NCI-H510A (cell line): ENCODE measurements around the gene ARHGEF1.
"Not testable (repeated sequence)": the region's sequence is repeated elsewhere in the genome, so short reads cannot be mapped to it uniquely, and the experiment has no call there.

ENCODE experiments used
- DNase-seq: peaks from one replicate; lab custom pipeline; 2025; lab: John Stamatoyannopoulos, UW

The ARHGEF1 gene

DNA sequence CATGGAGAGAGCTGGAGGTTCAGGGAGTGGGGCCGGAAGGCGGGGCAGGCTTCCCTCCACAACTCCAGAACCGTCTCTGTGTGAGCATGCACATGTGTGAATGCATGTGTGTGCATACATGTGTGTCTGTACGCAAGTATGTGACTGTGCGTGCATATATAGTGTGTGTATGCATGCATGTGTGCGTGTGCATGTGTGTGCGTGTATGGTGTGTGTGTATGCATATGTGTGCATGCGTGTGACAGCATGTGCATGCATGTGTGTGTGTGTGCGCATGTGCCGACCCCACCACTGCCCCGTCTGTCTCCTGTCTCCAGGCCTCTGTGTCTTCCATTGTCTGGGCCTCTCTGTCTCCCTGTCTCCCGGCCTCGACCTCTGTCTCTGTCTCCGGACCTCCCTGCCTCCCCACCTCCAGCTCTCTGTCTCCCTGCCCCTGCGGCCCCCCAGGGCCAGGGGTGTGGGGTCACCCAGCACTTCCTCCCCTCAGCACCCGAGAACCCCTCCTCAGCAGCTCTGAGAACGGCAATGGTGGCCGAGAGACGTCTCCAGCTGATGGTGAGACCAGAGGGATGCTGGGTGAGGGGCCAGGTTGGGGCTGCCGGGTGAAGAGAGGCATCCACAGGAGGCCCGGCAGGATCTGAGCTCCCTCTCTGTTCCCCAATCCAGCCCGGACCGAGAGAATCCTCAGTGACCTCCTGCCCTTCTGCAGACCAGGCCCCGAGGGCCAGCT, 22.5 kb downstream of the ARHGEF1 start:
- no peak for DNase-seq

DNA sequence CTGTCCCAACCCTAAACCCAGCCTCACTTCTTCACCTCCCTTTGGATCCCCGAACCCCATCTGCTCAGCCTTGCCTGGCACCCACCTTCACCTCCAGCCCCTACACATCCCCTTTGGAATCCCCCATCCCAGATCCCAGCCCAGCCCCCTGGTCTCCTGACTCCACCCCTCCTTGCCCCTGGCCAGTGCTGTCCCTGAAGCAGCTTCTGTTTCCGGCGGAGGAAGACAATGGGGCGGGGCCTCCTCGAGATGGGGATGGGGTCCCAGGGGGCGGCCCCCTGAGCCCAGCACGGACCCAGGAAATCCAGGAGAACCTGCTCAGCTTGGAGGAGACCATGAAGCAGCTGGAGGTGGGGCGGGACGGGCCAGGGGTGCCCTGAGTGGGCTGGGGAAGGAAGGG, 23.3 kb downstream of the ARHGEF1 start:
- no peak for DNase-seq

GRCh38 chr19:41906916-41907680, 24.1 kb downstream of the ARHGEF1 start:
- no peak for DNase-seq

- DNase-seq = no peak
Observed at GRCh38 chr19:41907994-41908615, 25.1 kb downstream of the ARHGEF1 start.

GRCh38 chr19:41908724-41909464, 25.9 kb downstream of the ARHGEF1 start:
- no peak for DNase-seq

DNA sequence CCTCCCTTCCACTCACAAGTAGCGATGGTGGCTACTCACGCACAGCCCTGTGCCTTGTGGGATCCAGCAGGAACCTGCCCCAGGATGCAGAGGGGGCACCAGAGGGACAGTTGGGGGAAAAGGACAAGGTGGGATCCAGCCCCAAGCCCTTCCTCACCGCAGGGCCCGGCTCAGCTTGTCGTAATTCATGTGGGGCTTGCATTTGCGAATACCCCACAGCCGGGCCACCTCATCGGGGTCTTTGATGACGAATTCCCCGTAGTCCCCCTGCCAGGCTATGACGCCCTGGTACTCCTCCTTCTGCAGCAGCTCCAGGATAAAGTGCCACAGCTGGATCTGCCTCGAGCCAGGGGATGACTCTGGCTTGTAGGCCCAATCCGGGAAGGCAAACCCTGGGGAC, 26.7 kb downstream of the ARHGEF1 start:
- DNase-seq = no peak

DNA sequence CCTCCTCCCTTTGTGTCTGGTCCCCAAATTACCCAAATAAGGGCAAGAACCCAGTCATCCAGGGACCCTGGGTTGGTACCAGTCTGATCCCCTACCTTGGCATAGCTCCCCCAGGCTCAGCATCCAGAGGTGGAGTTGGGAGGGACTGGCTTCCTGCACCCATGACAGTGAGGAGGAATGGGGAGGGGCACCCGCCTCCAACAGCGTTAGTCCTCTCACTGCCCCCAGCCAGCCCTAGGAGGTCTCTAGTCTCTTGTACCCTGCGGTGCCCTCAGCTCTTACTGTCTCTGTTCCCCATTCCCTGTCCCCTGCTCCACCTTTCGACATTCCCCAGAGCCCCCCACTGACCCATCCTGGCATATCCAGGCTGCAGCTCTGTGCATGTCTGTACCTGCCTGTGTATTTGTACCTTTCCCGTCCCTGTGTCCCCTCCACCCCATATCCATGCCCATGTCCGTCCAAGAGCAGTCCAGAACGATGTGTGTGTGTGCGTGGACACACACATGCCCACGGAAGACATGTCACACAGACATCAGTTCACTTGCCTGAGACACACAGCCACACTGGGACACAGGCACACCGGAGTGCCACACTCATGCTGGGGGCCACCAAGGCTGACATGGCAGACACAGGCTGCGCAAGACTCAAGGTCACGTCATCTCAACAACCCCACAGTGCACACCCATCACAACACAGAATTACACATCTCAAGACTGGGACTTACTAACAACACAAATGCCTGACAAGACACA, 27.4 kb downstream of the ARHGEF1 start:
- no peak for DNase-seq

DNA sequence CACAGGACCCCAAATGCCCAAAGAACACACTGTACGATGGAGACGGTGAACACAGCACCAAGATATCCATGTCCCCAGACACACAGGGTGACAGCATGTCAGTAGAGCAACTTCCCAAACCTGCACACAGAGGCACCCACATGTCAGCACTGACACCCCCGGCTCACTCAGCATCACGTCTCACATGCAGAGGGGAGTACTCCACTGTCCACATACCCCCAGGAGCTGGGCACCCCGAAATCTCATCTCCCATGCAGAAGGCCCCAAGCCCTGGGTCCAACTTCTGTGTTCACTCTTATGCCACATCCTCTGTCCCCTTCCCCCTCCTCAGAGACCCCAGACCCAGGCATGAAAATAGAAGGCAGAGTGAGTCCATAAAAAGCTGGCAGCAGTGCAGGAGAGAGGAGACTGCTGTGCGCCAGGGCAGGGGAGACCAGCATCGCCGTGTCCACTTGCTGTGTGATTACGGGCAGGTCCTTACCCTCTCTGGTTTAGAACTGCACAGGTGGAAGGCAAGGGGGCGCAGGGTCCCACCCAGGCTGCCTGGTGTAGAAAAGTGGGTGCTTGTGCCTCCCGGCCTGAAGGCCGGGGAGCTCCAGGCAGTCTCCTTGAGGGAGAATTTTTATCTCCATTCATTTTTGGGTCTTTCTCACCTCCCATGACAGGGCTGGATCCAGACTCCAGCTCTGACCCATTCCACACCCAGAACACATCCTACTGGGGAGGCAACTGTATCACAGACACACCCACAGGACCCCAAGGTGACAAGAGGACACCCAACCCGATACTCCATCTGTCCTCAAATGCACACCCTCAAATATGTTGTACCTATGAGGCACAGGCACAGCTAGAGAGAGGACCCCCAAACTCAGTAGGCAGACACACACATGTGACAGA, 28.3 kb downstream of the ARHGEF1 start:
- no peak for DNase-seq

- no peak for DNase-seq
Observed at GRCh38 chr19:41911889-41912731, 29.1 kb downstream of the ARHGEF1 start.

- no peak for DNase-seq
Observed at GRCh38 chr19:41912899-41913537, 30.0 kb downstream of the ARHGEF1 start.

DNA sequence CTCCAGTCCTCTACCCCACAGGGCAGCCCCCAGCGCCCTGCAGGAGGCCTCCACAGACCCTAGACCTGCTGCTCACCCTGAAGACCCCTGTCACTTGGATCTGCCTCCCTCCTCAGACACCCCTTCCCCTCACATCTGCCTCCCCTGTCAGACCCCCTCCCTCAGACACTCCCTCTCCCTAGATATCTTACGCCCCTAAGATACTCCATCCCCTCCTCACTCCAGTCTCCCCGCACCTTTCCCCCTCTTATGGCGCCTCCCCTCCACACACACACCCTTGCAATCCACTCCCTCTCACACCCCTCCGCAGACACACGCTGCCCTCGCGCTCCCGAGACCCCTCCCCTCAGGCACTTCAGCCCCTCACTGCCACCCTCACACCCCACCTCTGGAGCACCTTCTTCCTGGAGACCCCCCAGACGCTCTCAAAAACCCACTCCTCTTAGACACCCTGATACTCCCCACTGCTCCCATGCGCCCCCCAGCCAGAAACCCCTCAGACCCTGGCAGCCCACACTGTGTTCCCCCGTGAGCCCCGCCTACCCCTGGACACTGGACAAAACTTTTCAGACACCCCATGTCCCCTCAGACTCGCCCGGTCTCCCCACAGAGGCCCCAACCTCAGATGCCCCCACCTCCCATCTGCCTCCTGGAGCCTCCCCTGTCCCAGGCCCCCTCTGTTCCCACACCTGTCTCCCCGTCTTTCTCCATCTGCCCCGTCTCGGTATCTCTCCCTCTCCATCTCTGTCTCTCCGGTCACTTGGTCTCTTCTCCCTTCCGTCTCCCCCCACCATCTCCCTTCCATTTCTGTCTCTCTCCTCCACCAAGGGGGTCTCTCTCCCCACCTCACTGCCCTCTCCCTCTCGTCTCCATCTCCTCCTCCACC, 30.8 kb downstream of the ARHGEF1 start:
- no peak for DNase-seq

DNA sequence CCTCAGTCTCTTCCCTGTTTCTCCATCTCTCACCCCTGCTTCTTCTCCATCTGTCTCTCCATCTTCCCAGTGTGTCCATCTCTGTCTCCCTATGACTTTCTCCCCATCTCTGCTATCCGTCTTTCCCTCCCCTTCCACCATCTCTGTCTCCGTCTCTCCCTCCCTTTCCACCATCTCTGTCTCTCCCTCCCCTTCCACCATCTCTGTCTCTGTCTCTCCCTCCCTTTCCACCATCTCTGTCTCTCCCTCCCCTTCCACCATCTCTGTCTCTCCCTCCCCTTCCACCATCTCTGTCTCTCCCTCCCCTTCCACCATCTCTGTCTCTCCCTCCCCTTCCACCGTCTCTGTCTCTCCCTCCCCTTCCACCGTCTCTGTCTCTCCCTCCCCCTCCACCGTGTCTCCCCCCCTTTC, 31.4 kb downstream of the ARHGEF1 start:
- DNase-seq = not testable (repeated sequence)

DNA sequence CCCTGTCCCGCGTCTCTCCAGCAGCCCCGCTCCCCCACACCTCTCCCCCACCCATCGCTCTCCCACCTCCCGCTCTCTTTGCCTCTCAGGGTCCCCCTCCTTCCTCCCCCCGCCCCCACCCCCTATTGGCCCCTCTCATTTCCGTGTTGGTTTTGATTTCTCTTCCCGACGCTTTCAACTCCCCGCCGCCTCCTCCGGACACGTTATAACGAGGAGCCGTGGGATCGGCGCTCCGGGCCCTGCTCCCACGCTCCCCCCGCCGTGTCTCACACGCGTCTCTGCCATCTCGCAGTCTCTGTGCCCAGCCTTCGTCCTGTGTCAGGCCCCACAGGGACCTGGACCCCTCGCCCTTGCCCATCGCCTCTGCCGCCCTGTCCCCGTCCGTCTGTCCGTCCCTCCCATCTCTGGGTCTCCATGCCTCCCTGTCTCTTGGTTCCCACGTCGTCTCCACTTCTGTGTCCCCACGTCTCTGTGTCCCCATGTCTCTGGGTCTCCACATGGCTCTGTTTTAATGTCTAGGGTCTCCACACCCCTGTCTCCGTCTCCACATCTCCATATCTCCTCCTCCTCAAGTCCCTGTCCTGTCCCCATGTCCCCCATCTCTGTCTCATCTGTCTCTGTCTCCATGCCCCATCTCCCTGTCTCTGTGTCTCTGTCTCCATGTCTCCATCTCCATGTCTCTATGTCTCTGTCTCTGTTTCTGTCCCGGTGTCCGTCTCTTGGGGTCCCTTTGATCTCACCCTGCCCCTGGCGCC, 32.2 kb downstream of the ARHGEF1 start:
- DNase-seq = no peak

GRCh38 chr19:41915776-41916414, 32.9 kb downstream of the ARHGEF1 start:
- no peak for DNase-seq

- DNase-seq = no peak
Observed at GRCh38 chr19:41917676-41918075, 34.7 kb downstream of the ARHGEF1 start.

GRCh38 chr19:41918095-41918494, 35.1 kb downstream of the ARHGEF1 start:
- no peak for DNase-seq
